ENCODE data around the gene SLC9A6. TPM values are rescaled to one million over a fixed set of nuclear protein-coding genes. Genes with fewer than 3 reads are reported as not detected.

SLC9A6 gene
- total RNA-seq, 4 donors from 2014 or later: 9.9 to 28.7 (median 17.3) TPM

GRCh38 chrX:135982860-135983259, 2.4 kb upstream of the SLC9A6 start:
- DNase-seq: no peak
- no peak for TF ChIP-seq CTCF (IDR thresholded peaks at IDR 0.05)
- TF ChIP-seq POLR2A (IDR thresholded peaks at IDR 0.05): no peak
- H3K27ac ChIP-seq: peak overlapping the region in 1 of 4 donors; percentile 11
- H3K9me3 ChIP-seq: no peaks in the 10 kb centered on the region
- H3K4me1 ChIP-seq: no peaks in the 10 kb centered on the region
- no peak overlapping the region for H3K4me3 ChIP-seq
- H3K36me3 ChIP-seq: no peaks in the 10 kb centered on the region
- H3K27me3 ChIP-seq: no peaks in the 10 kb centered on the region

- H3K27ac ChIP-seq: peak overlapping the region in 3 of 4 donors; percentile 83 to 88 (median 88)
- H3K36me3 ChIP-seq: no peaks in the 10 kb centered on the region
- TF ChIP-seq POLR2A (IDR thresholded peaks at IDR 0.05) (no peak), CTCF (IDR thresholded peaks at IDR 0.05) (no peak)
- H3K4me3 ChIP-seq: peak overlapping the region in 1 of 4 donors; percentile 85
- no peak for DNase-seq
- no peaks in the 10 kb centered on the region for H3K27me3 ChIP-seq
- no peaks in the 10 kb centered on the region for H3K4me1 ChIP-seq
- H3K9me3 ChIP-seq: no peaks in the 10 kb centered on the region
Observed at GRCh38 chrX:135984256-135984655, 979 bp upstream of the SLC9A6 start.

GRCh38 chrX:135984791-135985156, 461 bp upstream of the SLC9A6 start:
- TF ChIP-seq CTCF (IDR thresholded peaks at IDR 0.05) (no peak), POLR2A (IDR thresholded peaks at IDR 0.05) (no peak)
- Histone ChIP-seq H3K27me3 (no peaks in the 10 kb centered on the region), H3K27ac (peak overlapping the region; percentile 80 to 88 (median 86)), H3K4me3 (peak overlapping the region; percentile 62 to 85 (median 72)), H3K9me3 (no peaks in the 10 kb centered on the region), H3K4me1 (no peaks in the 10 kb centered on the region), H3K36me3 (no peaks in the 10 kb centered on the region)
- DNase-seq: no peak

DNA sequence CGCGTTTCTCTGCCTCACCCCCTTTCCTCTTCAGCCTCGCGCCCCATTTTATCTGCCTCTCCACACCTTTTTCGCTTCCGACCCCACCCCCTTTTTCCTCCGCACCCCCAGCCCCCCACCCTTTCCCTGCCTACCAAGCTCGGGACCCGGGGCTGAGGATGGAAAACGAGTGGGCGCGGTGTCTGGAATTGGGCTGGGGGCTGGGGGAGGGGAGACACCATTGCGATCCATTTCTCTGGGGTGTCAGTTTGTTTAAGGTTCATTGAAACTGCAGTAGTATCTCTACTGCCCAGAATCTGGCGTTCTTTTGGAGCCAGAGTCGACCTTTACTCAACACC, 707 bp downstream of the SLC9A6 start:
- H3K4me3 ChIP-seq: peak overlapping the region; percentile 62 to 85 (median 72)
- no peak for TF ChIP-seq CTCF (IDR thresholded peaks at IDR 0.05)
- TF ChIP-seq POLR2A (IDR thresholded peaks at IDR 0.05): no peak
- H3K27me3 ChIP-seq: no peaks in the 10 kb centered on the region
- H3K27ac ChIP-seq: peak overlapping the region; percentile 80 to 88 (median 86)
- DNase-seq: no peak
- no peaks in the 10 kb centered on the region for H3K9me3 ChIP-seq
- H3K4me1 ChIP-seq: no peaks in the 10 kb centered on the region
- H3K36me3 ChIP-seq: no peaks in the 10 kb centered on the region

DNA sequence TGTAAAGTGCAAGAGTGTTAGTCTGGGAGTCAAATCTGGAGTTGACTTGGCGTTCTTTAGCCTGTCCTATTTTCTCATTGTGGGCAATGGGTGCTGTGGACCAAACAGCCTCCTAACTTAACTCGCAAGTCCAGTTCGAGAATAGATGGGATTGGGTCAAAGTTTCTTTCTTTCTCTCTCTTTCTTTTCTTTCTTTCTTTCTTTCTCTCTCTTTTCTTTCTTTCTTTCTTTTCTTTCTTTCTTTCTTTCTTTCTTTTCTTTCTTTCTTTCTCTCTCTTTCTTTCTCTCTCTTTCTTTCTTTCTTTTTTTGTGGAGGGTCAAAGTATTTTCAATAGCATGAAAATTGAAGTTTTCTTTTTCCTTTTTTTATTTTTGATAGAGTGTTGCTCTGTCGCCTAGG, 3.0 kb downstream of the SLC9A6 start:
- H3K9me3 ChIP-seq: no peaks in the 10 kb centered on the region

More for the DNA sequence above, 3.0 kb downstream of the SLC9A6 start:
- no peak for DNase-seq
- H3K4me3 ChIP-seq: no peak overlapping the region
- no peak overlapping the region for H3K27ac ChIP-seq
- no peaks in the 10 kb centered on the region for H3K36me3 ChIP-seq
- TF ChIP-seq CTCF (IDR thresholded peaks at IDR 0.05) (no peak), POLR2A (IDR thresholded peaks at IDR 0.05) (no peak)
- H3K4me1 ChIP-seq: no peaks in the 10 kb centered on the region
- no peaks in the 10 kb centered on the region for H3K27me3 ChIP-seq
